Stimulated activated CD8-positive, alpha-beta memory T cell treated with anti-CD3 and anti-CD28 coated beads, Interleukin-4, amount 100 ng/mL, for 1 hour (primary cell): ENCODE data around the gene EIF6.
"Not testable (repeated sequence)": the region's sequence is repeated elsewhere in the genome, so short reads cannot be mapped to it uniquely, and the experiment has no call there.

Experiments used
- DNase-seq, 2 donors: peaks; one replicate each; pipeline ENCODE4 v3.0.0-alpha.2; 2020; ENCODE audit warnings: low read depth in 2 of 2, low spot score in 1 of 2

The EIF6 gene

GRCh38 chr20:35262731-35263531, 21.6 kb downstream of the EIF6 start:
- not testable (repeated sequence) for DNase-seq

DNA sequence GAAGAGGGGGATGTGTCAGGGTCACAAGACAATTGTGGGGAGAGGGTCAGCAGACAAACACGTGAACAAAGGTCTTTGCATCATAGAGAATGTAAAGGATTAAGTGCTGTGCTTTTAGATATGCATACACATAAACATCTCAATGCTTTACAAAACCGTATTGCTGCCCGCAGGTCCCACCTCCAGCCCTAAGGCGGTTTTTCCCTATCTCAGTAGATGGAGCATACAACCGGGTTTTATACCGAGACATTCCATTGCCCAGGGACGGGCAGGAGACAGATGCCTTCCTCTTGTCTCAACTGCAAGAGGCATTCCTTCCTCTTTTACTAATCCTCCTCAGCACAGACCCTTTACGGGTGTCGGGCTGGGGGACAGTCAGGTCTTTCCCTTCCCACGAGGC, 22.3 kb downstream of the EIF6 start:
- DNase-seq, result not testable (repeated sequence)

- DNase-seq, result no peak
These were observed 24.1 kb downstream of the EIF6 start for GRCh38 chr20:35260426-35260825.

- DNase-seq, result no peak
These were observed 27.2 kb downstream of the EIF6 start for GRCh38 chr20:35257175-35257909.

DNA sequence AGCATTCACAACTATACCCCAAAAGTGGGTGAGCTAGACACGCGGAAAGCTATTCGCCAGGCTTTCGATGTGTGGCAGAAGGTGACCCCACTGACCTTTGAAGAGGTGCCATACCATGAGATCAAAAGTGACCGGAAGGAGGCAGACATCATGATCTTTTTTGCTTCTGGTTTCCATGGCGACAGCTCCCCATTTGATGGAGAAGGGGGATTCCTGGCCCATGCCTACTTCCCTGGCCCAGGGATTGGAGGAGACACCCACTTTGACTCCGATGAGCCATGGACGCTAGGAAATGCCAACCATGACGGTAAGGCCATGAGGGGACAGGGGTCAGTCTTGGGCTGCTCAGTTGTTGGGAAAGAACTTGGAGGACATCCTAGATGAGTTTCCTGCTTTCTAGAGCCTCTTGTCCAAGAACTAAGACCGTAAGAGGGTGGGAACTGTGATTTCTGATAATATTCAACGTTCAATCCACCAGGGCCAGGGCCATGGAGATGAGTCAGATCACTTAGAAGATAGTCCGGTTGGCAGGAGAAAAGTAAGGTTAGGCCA, 30.0 kb downstream of the EIF6 start:
- DNase-seq, result no peak

DNA sequence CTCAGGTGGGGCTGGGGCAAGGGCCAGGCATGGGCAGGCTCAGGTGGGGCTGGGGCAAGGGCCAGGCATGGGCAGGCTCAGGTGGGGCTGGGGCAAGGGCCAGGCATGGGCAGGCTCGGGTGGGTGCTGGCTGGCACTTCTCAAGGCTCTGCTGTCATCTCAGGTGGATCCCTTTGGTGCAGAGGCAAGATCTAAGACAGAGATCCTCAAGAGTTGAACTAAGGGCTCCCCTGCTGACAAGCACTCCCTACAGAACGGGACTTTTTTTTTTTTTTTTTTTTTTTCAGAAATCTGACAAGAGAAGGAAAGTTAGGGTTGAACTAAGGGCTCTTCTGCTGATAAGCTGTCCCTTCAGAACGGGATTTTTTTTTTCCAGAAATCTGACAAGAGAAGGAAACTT, 31.6 kb downstream of the EIF6 start:
- DNase-seq, result no peak

GRCh38 chr20:35252598-35252997, 32.0 kb downstream of the EIF6 start:
- DNase-seq, result not testable (repeated sequence)

DNA sequence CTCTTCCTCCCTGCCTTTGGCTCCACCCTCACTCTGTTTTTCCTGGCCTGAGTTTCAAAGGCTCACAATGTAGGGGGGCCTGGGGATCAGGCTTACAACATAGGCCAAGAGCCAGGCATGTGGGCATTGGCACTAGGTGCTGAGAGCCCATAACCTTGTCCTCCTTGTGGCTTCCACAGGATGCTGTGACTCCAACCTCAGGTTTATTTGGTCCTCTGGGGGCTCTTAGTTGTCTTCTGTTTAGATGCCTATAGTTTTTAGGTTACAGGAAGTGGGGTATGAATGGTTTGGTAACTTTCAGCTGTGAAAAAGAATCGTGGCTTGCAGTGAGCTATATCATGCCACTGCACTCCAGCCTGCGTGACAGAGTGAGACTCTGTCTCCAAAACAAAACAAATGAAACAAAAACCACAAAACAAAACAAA, 32.5 kb downstream of the EIF6 start:
- no peak for DNase-seq

DNA sequence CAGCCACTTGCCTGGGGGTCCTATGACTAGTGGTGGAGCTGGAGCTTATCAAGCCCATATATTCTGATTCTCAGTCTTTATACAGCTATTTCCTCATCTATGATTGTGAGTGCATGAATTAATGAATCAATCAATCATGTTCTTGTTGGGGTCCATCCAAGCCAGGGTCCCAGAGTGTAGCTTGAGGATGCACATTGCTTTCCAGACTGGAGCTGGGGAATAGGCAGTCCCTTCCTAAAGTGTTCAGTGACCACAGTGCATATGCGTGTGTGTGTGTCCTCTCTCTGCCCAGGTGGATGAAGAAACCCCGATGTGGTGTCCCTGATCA, 33.0 kb downstream of the EIF6 start:
- DNase-seq, result no peak

GRCh38 chr20:35248641-35249475, 35.7 kb downstream of the EIF6 start:
- no peak for DNase-seq

DNA sequence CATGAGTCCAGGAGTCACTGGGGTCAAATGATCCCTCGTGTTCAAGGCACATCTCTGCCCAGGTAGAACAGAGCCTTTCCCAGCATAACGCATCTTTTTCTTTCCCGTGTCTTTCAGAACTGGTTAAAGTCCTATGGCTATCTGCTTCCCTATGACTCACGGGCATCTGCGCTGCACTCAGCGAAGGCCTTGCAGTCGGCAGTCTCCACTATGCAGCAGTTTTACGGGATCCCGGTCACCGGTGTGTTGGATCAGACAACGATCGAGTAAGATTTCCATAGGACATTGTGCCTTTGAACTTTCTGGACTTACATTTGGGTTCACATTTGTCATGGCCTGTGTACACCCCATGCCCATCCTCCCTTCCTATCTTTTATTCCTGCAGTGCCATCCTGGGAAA, 37.8 kb downstream of the EIF6 start:
- DNase-seq, result no peak

DNA sequence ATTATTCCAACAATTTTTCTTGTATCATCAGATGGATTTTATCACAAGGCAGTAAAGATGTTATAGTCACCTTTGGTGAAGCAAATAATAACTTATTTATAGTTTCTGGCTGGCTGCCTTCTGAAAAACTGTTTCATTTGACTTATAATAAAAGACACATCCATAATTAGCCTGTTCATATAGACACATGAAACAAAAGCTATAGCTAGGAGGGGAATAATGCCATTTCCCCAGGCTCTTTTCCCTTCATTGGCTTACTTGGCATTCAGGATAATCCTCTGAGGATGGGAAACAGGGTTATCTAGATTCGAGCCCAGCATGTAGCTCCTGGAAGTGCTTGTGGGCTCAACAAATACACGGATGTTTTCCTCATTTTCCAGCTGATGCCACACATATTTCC, 40.6 kb downstream of the EIF6 start:
- DNase-seq, result no peak

DNA sequence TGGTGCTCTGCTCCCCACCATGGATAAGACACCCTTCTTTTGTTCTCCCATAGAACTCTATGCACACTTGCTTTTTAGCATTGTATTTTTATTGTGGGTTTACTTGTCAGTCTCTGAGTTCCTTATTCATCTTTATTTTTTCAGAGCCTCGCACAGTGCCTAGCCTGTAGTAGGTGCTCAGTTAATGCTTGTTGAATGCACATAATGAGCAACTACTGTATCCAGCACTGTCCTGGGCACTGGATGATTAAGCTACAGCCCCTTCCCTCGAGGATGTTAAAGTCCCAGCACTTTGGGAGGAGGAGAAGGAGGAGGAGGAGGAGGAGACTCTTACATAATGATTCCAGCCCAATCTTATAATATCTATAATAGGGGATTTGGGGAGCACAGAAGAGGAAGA, 41.3 kb downstream of the EIF6 start:
- DNase-seq, result no peak

DNA sequence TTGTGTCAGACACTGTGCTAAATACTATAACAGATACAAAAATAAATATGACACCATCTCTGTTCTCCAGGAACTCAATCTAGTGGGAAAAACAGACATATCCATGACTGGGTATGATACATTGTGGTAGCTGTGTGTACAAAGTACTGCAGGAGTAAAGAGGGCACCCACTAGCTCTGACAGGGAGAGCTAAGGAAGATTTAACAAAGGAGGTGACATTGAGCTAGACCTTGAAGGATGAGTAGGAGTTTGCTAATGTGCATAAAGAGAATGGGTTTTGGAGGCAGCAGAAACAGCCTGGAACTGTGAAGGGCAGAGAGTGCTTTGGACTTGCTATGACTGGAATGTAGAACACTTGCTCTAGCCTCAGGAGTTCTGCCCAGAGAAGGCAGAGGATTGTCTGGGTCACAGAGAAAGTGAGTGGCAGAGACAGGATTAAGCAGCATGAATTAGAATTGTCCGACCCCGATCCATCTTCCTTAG, 43.7 kb downstream of the EIF6 start:
- DNase-seq, result no peak

DNA sequence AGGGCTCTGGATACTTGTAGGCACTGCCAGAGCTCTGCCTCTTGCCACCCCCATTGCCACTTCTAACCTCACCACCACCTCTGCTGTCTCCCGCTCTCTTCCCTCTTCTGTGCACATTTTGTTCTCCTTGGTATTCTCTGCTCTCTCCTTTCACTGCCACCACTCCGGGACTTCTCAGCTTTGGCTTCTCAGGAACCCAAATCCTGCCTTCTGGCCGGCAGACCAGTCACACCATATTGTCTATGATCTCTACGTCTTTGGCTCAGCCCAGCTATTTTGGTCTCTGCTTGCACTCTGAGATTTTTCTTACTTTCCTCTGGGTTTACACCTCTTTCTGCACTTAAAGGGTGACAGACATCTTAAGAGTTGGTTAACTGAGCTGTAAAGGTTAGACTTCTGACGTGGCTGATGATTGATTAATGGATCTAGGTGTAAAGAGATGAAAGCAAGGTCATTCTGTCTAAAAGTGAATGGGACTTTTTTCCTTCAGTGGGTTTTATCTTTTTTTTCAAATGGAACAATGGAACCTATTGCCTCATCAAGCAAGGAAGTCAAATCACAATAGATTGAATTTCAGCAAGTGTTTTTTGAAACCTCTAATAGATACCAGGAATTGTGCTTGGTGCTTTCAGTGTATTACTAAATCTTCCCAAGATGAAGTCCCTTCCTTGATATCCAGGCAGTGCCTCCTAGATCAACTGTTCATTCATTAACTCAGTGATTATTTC, 44.3 kb downstream of the EIF6 start:
- no peak for DNase-seq

DNA sequence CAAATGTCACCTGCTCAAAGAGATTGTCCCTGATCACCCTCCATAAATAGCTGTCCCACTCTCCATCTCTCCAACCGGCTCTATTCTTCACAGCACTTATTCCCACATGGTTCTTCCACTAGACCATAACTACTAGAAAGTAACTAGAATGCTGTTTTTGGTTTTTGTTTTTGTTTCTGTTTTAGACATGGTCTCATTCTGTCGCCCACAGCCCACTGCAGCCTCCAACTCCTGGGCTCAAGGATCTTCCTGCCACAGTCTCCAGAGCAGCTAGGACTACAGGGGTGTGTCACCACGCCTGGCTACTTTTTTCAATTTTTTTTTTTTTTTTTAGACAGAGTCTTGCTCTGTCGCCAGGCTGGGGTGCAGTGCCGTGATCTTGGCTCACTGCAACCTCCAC, 45.8 kb downstream of the EIF6 start:
- no peak for DNase-seq

- no peak for DNase-seq
These were observed 46.4 kb downstream of the EIF6 start for GRCh38 chr20:35238170-35238569.

DNA sequence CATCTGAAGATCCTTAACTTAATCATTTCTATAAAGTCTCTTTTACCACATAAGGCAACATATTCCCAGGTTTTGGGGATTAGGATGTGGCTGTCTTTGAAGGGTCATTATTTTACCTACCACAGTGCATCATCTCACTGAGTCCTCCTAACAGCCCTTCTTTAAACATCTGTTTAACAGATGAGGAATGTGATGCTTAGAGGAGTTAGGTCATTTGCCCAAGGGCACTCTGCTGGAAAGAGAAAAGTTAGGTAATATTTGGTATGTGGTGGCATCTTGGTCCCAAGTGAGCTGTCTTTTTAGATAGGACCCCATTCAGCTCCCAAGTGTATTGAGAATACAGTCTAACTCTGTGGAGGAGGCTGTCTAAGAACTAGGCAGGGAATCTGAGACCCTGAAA, 47.1 kb downstream of the EIF6 start:
- DNase-seq, result no peak

- DNase-seq, result no peak
These were observed 48.7 kb downstream of the EIF6 start for GRCh38 chr20:35235881-35236280.

DNA sequence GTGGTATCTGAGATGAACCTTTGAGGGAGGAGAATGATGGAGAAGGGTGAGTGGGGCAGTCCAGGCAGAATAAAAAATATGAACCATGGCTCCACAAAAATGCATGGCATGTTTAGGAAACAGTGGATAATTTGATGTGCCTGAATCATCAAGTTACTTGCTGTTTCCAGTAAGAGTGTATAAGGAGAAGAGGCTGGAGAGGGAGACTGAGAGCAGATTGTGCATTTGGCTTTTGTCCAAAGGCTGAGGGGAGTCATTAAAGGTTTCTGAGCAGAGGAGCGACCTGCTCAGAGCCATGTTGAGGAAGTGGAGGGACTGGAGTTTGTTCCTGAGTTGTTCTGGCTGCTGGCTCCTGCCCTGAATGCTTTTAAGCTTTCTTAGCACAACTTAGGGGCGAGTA, 52.0 kb downstream of the EIF6 start:
- DNase-seq, result no peak
